HepG2 (cell line): ENCODE results near the gene ACBD6. TPM values are rescaled to one million over a fixed set of nuclear protein-coding genes. Genes with fewer than 3 reads are reported as not detected.

Source experiments
- ATAC-seq: fragments of 200-7000 bp; cut with Tn5 transposase; 3 replicates; pipeline ENCODE4 v1.9.1; 2020; ENCODE audit warnings: mild to moderate bottlenecking, moderate library complexity
- BruUV-seq: library from RNA; stranded (reverse); fragments of 400-500 nt; replicated peaks from 2 replicates; lab custom pipeline; 2021; lab: Mats Ljungman, UMichigan
- CTCF ChIA-PET: fragments of 300-600 bp; formaldehyde crosslinking; extraction: SDS; loops from one replicate; lab custom pipeline; 2021; ENCODE audit warnings: low total read pairs, inconsistent platforms, low intra/inter-chr PET ratio; lab: Yijun Ruan, JAX
- POLR2A ChIA-PET: fragments of 350-600 bp; sonication (Branson Sonifier 250); formaldehyde crosslinking; loops from one replicate; lab custom pipeline; 2020; ENCODE audit warnings: antibody characterized with exemption, inconsistent platforms; lab: Yijun Ruan, JAX
- DNase-seq: peaks from one replicate; pipeline ENCODE4 v3.0.0-alpha.2; 2015; ENCODE audit warnings: low spot score
- FAIRE-seq: peaks from 3 replicates; lab custom pipeline; 2011; peaks lifted over from hg19 to GRCh38; lab: Jason Lieb, UNC
- H2AFZ ChIP-seq: one replicate; pipeline ENCODE4 v1.6.1; 2011; ENCODE audit warnings: low read length, inconsistent platforms
- H3K27ac ChIP-seq: fragments of 300-600 bp; 3 replicates; pipeline ENCODE4 v1.8.0; 2011; ENCODE audit warnings: mixed run types, mild to moderate bottlenecking, mixed read lengths, low read length, inconsistent platforms; ENCODE audit not compliant: insufficient read depth; ENCODE audit errors: extremely low read length
- H3K27me3 ChIP-seq, 2 experiments: fragments of 200-600 bp in 1 of 2; 2 replicates in 1 of 2; 3 replicates in 1 of 2; pipeline versions ENCODE4 v1.6.0 to v1.8.0; 2011; ENCODE audit warnings: low read length in 2 of 2, mild to moderate bottlenecking in 2 of 2, moderate library complexity in 2 of 2, inconsistent platforms in 1 of 2; ENCODE audit not compliant: insufficient read depth in 2 of 2, control insufficient read depth in 1 of 2
- H3K36me3 ChIP-seq, 2 experiments: fragments of 200-600 bp in 1 of 2; replicated peaks in 1 of 2; 2 replicates in 1 of 2; 3 replicates in 1 of 2; pipeline versions ENCODE4 v1.5.1 to v1.8.0; 2011; ENCODE audit warnings: low read length in 2 of 2, inconsistent platforms in 1 of 2; ENCODE audit not compliant: insufficient read depth in 2 of 2, control insufficient read depth in 1 of 2
- H3K4me1 ChIP-seq: 2 replicates; pipeline ENCODE4 v1.5.1; 2012; ENCODE audit warnings: low read length, inconsistent platforms; ENCODE audit not compliant: insufficient read depth
- H3K4me2 ChIP-seq: 2 replicates; pipeline ENCODE4 v1.6.0; 2011; ENCODE audit warnings: low read depth, low read length, inconsistent platforms
- H3K4me3 ChIP-seq, 3 experiments: fragments of 200-600 bp in 1 of 3; sonication (generic), shearing (Covaris generic) in 1 of 3; replicated peaks in 1 of 3; 2 replicates each; pipeline ENCODE4 v1.5.1; 2011 to 2016; ENCODE audit warnings: low read length in 3 of 3, inconsistent platforms in 2 of 3, low read depth in 2 of 3, mild to moderate bottlenecking in 2 of 3, control low read depth in 1 of 3, mixed read lengths in 1 of 3; ENCODE audit not compliant: insufficient read depth in 1 of 3
- H3K79me2 ChIP-seq: one replicate; pipeline ENCODE4 v1.6.1; 2011; ENCODE audit warnings: low read length, inconsistent platforms; ENCODE audit not compliant: insufficient read depth
- H3K9ac ChIP-seq: 2 replicates; pipeline ENCODE4 v1.6.0; 2011; ENCODE audit warnings: mild to moderate bottlenecking, low read depth, low read length, inconsistent platforms; ENCODE audit not compliant: insufficient read depth
- H3K9me3 ChIP-seq: 2 replicates; pipeline ENCODE4 v1.5.1; 2012; ENCODE audit warnings: mild to moderate bottlenecking, low read length
- H4K20me1 ChIP-seq: 2 replicates; pipeline ENCODE4 v1.6.0; 2011; ENCODE audit warnings: inconsistent platforms, mild to moderate bottlenecking, low read length, moderate library complexity; ENCODE audit not compliant: insufficient read depth
- ADNP ChIP-seq: sonication (generic); formaldehyde crosslinking; IDR thresholded peaks from 2 replicates; pipeline ENCODE4 v1.4.0; 2020; ENCODE audit warnings: missing genetic modification reagents
- ASH2L ChIP-seq: fragments of 300-600, 200-600 bp; sonication (generic); IDR thresholded peaks from 2 replicates; pipeline ENCODE4 v1.7.0; 2017; ENCODE audit warnings: low read depth, mild to moderate bottlenecking, moderate library complexity, mixed read lengths, low read length; ENCODE audit not compliant: insufficient read length
- ATF7-NPFF ChIP-seq: sonication (generic); formaldehyde crosslinking; IDR thresholded peaks from 2 replicates; pipeline ENCODE4 v1.8.1; 2023; ENCODE audit warnings: mild to moderate bottlenecking, low read depth, missing genetic modification reagents, moderate library complexity
- GLI4 ChIP-seq: sonication (generic); formaldehyde crosslinking; IDR thresholded peaks from 2 replicates; pipeline ENCODE4 v1.5.1; 2020; ENCODE audit warnings: missing genetic modification reagents, mild to moderate bottlenecking, moderate library complexity, borderline replicate concordance
- HOXD1 ChIP-seq: sonication (generic); formaldehyde crosslinking; IDR thresholded peaks from 2 replicates; pipeline ENCODE4 v1.5.0; 2020; ENCODE audit warnings: missing genetic modification reagents
- JARID2 ChIP-seq: sonication (generic); formaldehyde crosslinking; IDR thresholded peaks from 2 replicates; pipeline ENCODE4 v1.8.1; 2023; ENCODE audit warnings: missing genetic modification reagents, inconsistent platforms; ENCODE audit not compliant: insufficient replicate concordance
- MYNN ChIP-seq: sonication (generic); formaldehyde crosslinking; IDR thresholded peaks from 2 replicates; pipeline ENCODE4 v1.4.0; 2020; ENCODE audit warnings: mild to moderate bottlenecking, low read depth, missing genetic modification reagents
- NFE2L1 ChIP-seq: sonication (generic); formaldehyde crosslinking; IDR thresholded peaks from 2 replicates; pipeline ENCODE4 v1.4.0; 2020; ENCODE audit warnings: missing genetic modification reagents, mild to moderate bottlenecking, borderline replicate concordance
- PAF1 ChIP-seq: IDR thresholded peaks from 2 replicates; pipeline ENCODE4 v1.6.1; 2016; ENCODE audit warnings: missing genetic modification reagents, missing compliant biosample characterization
- RFX1 ChIP-seq: fragments of 450-650 bp; IDR thresholded peaks from 2 replicates; pipeline ENCODE4 v1.6.1; 2017
- SAP130 ChIP-seq: IDR thresholded peaks from 2 replicates; pipeline ENCODE4 v1.6.1; 2016; ENCODE audit warnings: low read depth
- SMAD1 ChIP-seq: sonication (generic); formaldehyde crosslinking; IDR thresholded peaks from 2 replicates; pipeline ENCODE4 v1.4.0; 2020; ENCODE audit warnings: missing genetic modification reagents, low read depth, mild to moderate bottlenecking, borderline replicate concordance
- SMAD3 ChIP-seq: sonication (generic); formaldehyde crosslinking; IDR thresholded peaks from 2 replicates; pipeline ENCODE4 v1.4.0; 2020; ENCODE audit warnings: missing genetic modification reagents
- YEATS4 ChIP-seq: sonication (generic); formaldehyde crosslinking; IDR thresholded peaks from 2 replicates; pipeline ENCODE4 v1.4.0; 2020; ENCODE audit warnings: missing genetic modification reagents, borderline replicate concordance
- ZC3H13 ChIP-seq: sonication (generic); formaldehyde crosslinking; IDR thresholded peaks from 2 replicates; pipeline ENCODE4 v1.8.1; 2023; ENCODE audit warnings: mild to moderate bottlenecking, missing genetic modification reagents, moderate library complexity
- ZFP41 ChIP-seq: sonication (generic); formaldehyde crosslinking; IDR thresholded peaks from 2 replicates; pipeline ENCODE4 v1.4.0; 2020; ENCODE audit warnings: mild to moderate bottlenecking, missing genetic modification reagents, borderline replicate concordance
- ZMYM4 ChIP-seq: sonication (generic); formaldehyde crosslinking; IDR thresholded peaks from 2 replicates; pipeline ENCODE4 v1.8.1; 2023; ENCODE audit warnings: mild to moderate bottlenecking, missing genetic modification reagents
- ZNF367 ChIP-seq: sonication (generic); formaldehyde crosslinking; IDR thresholded peaks from 2 replicates; pipeline ENCODE4 v1.4.0; 2020; ENCODE audit warnings: missing genetic modification reagents, borderline replicate concordance
- ZNF570 ChIP-seq: sonication (generic); formaldehyde crosslinking; IDR thresholded peaks from 2 replicates; pipeline ENCODE4 v1.4.0; 2020; ENCODE audit warnings: mild to moderate bottlenecking, missing genetic modification reagents, borderline replicate concordance
- ZNF598 ChIP-seq: sonication (generic); formaldehyde crosslinking; IDR thresholded peaks from 2 replicates; pipeline ENCODE4 v1.5.1; 2020; ENCODE audit warnings: mild to moderate bottlenecking, missing genetic modification reagents, borderline replicate concordance
- ZNF766 ChIP-seq: sonication (generic); formaldehyde crosslinking; IDR thresholded peaks from 2 replicates; pipeline ENCODE4 v1.5.0; 2020; ENCODE audit warnings: missing genetic modification reagents, borderline replicate concordance
- ZNF777 ChIP-seq: sonication (generic); formaldehyde crosslinking; IDR thresholded peaks from 2 replicates; pipeline ENCODE4 v1.4.0; 2020; ENCODE audit warnings: missing genetic modification reagents
- whole genome bisulfite sequencing: methylation state at CpG from one replicate; pipeline ENCODE4 v1.1.6; 2017; ENCODE audit warnings: low lambda C conversion rate; 5-methylcytosine and 5-hydroxymethylcytosine counted together
- in situ Hi-C: cut with HindIII; loops from 2 replicates; pipeline ENCODE4 v1.10.0; 2017; ENCODE audit warnings: low pct_unique_long_range_greater_than_20kb; ENCODE audit not compliant: extremely low pct_ligation_motif_present
- intact Hi-C: fragments of 100-400 bp; cut with micrococcal nuclease; formaldehyde crosslinking; loops from one replicate; pipeline ENCODE4 v1.10.0; 2022; ENCODE audit not compliant: unreplicated experiment
- polyA plus RNA-seq, 8 experiments: library from polyadenylated mRNA; depleted of rRNA in 3 of 8; stranded (reverse) in 7 of 8; unstranded in 1 of 8; fragments of >200 nt; fragmentation: Illumina TruSeq in 4 of 8; extraction: Trizol in 4 of 8; gene quantifications; 2 replicates each; pipeline versions ENCODE4 v1.2.1 to v1.2.3, GENCODE V29; 2011 to 2016; ENCODE audit warnings: low read depth in 4 of 8, missing spikeins in 1 of 8, mixed read lengths in 1 of 8; ENCODE audit not compliant: insufficient read depth in 1 of 8
- total RNA-seq, 5 experiments: library from RNA; depleted of rRNA; stranded (reverse); fragments of >200 nt; fragmentation: Illumina TruSeq; extraction: Trizol; gene quantifications; 2 replicates each; pipeline ENCODE4 v1.2.3, GENCODE V29; 2016; ENCODE audit warnings: low read depth in 1 of 5
- TF ChIP-seq, protein P1 (sequence below): sonication (generic); formaldehyde crosslinking; IDR thresholded peaks from 2 replicates; pipeline ENCODE4 v1.5.1; 2020; ENCODE audit warnings: missing genetic modification reagents, mild to moderate bottlenecking, borderline replicate concordance
- TF ChIP-seq, protein P2 (sequence below): IDR thresholded peaks from 2 replicates; pipeline ENCODE4 v1.6.1; 2016; ENCODE audit warnings: missing compliant biosample characterization, missing genetic modification reagents, borderline replicate concordance

Gene ACBD6
- total and polyA plus RNA-seq, 2 of the 13 experiments (the other 11 are each of a cell fraction or from before 2014, with no cell fraction given), result 33.5 to 47.2 TPM

- TF ChIP-seq YEATS4 (no peak), ZNF766 (CRISPR knock-in tag) (no peak), ADNP (CRISPR knock-in tag) (no peak), ZNF598 (CRISPR knock-in tag) (no peak)
Measured at GRCh38 chr1:180265201-180265600, 237.2 kb downstream of the ACBD6 start (continued).

DNA sequence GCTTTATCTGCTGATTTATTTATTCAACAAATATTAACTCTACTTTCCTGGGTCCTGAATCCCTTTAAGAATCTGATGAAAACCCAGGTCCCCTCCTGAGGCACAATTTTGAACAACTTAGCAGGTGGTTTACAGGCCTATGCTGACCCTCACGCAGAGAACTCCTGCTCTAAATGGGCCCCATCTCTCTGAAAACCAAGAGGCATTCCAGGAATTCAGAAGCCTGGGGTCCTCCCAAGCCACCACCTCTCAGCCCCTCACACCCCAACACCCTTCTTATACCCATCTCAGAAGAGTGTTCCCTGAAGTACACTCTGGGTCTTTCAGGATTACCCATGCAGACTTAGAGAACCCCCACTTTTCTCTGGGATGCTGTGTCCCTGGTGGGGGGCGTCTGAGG lies 237.8 kb downstream of the ACBD6 start:
- 36% methylated on average over 2 of the region's 2 CpGs for WGBS
- ATAC-seq, result no peak
- Histone ChIP-seq H3K4me3 (no peak overlapping the region), H3K27ac (no peak overlapping the region), H3K36me3 (no peaks in the 10 kb centered on the region), H3K27me3 (peaks cover 5 to 40% of the 10 kb centered on the region in 2 experiments), H3K9ac (no peak overlapping the region), H3K4me2 (no peak overlapping the region), H4K20me1 (no peaks in the 10 kb centered on the region), H2AFZ (no peak overlapping the region), H3K4me1 (peaks cover 17% of the 10 kb centered on the region), H3K9me3 (no peaks in the 10 kb centered on the region), H3K79me2 (no peaks in the 10 kb centered on the region)
- ChIA-PET POLR2A (no interaction called here), CTCF (no interaction called here)
- no TSS peak for BruUV-seq
- in situ Hi-C loops, result loop anchor here (10.0 kb wide), 1 partner anchor 80 kb away; no protein-coding TSS in a partner anchor
- no peak for DNase-seq
- TF ChIP-seq JARID2 (CRISPR knock-in tag) (no peak), SMAD3 (CRISPR knock-in tag) (no peak), MYNN (CRISPR knock-in tag) (no peak), GLI4 (CRISPR knock-in tag) (no peak), PAF1 (CRISPR knock-in tag) (no peak), ZC3H13 (CRISPR knock-in tag) (no peak), SAP130 (CRISPR knock-in tag) (no peak), ZMYM4 (no peak), ZFP41 (CRISPR knock-in tag) (no peak), ZNF777 (CRISPR knock-in tag) (no peak), ZNF570 (CRISPR knock-in tag) (no peak), RFX1 (no peak), SMAD1 (CRISPR knock-in tag) (no peak), ATF7-NPFF (CRISPR knock-in tag) (no peak), NFE2L1 (CRISPR knock-in tag) (no peak), HOXD1 (no peak), ASH2L (no peak), ZNF367 (no peak)
- TF ChIP-seq, protein P1, sequence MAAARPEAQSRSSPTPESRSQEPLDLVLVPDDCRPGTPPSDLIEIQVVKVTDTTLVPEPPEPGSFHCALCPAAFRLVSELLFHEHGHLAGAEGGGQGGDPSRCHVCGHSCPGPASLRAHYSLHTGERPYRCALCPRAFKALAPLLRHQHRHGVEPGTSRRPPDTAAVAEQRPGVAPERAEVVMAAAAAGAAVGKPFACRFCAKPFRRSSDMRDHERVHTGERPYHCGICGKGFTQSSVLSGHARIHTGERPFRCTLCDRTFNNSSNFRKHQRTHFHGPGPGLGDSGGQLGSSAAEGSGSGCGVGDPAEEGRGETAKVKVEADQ (CRISPR knock-in tag), result no peak
- TF ChIP-seq, protein P2, sequence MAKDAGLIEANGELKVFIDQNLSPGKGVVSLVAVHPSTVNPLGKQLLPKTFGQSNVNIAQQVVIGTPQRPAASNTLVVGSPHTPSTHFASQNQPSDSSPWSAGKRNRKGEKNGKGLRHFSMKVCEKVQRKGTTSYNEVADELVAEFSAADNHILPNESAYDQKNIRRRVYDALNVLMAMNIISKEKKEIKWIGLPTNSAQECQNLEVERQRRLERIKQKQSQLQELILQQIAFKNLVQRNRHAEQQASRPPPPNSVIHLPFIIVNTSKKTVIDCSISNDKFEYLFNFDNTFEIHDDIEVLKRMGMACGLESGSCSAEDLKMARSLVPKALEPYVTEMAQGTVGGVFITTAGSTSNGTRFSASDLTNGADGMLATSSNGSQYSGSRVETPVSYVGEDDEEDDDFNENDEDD (CRISPR knock-in tag), result no peak
- intact Hi-C loops, result no loop called here
- no peak for FAIRE-seq
